Measurements from ENCODE around the gene ANKRD10.

DNA sequence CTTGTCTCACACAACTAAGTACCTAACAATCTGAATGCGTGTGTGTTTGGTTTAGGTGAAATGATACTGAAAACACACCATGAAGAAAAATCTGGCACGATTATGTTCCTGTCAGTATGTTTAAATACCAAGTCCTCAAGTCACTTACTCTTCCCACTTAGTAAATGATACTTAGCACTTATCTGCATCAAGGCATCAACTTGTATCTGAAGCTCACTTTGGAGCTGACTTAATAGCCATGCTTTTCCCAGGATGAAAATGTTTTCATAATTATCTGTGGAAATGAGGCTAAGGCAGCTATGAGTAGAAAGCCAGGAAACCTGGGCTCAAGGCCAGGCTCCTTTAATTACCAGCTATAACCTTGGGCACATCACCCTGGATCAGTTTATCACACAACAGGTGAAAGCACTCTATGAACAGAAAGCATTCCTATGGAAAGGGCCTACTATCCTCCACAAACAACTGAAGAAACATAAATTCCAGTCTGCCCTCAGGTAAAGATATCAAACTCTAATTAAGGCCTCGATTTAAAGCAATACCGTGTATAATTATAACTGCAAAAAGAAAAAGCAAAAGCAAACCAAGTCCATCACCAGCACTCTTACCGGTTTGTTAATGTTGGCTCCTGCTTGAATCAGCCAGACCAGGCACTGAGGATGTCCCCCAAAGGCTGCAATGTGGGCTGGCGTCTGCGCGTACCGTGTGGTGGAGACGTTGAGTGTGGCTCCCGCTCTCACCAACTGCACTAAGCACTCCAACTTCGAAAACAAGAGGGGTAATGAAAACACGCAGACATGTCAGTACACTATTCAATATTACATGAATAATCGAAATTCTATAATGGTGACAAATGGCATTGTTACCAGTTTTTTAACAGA lies 4.6 kb downstream of the ANKRD10 start:
- TF ChIP-seq ELF4 (IDR thresholded peaks at IDR 0.05) = no peak
- no peak for TF ChIP-seq ARNT (IDR thresholded peaks at IDR 0.05)
- TF ChIP-seq FOXA1 (IDR thresholded peaks at IDR 0.05) = no peak
- no peak for TF ChIP-seq CTBP1 (IDR thresholded peaks at IDR 0.05; ENCODE audit: borderline replicate concordance)
- TF ChIP-seq TARDBP (IDR thresholded peaks at IDR 0.05) = no peak
- TF ChIP-seq SP1 (IDR thresholded peaks at IDR 0.05) = no peak
- TF ChIP-seq LEF1 (IDR thresholded peaks at IDR 0.05; ENCODE audit: borderline replicate concordance) = no peak
- TF ChIP-seq FOXK2 (IDR thresholded peaks at IDR 0.05) = no peak
- TF ChIP-seq SUZ12 (IDR thresholded peaks at IDR 0.05) = no peak
- no peak for TF ChIP-seq BHLHE40 (IDR thresholded peaks at IDR 0.05; ENCODE audit: borderline replicate concordance)
- no peak for TF ChIP-seq HDGF (IDR thresholded peaks at IDR 0.05; ENCODE audit: borderline replicate concordance)
- TF ChIP-seq NFRKB (IDR thresholded peaks at IDR 0.05) = no peak

Data from HEK293T (cell line).